Gastrocnemius medialis (tissue), 4 donors: ENCODE results near the gene SCNN1A. TPM values are rescaled to one million over a fixed set of nuclear protein-coding genes. Genes with fewer than 3 reads are reported as not detected.
A peak's percentile ranks its signal among the peaks of the same experiment; 100 is the strongest.

Experiments
- ATAC-seq, 2 donors: fragments of 150-250 bp; one replicate each; pipeline ENCODE4 v1.9.1; 2016
- DNase-seq, 2 donors: peaks; one replicate each; pipeline ENCODE4 v3.0.0-alpha.2; 2019
- H3K27ac ChIP-seq, 4 donors: fragments of 200-600 bp; sonication (generic); 1 replicate in 1 of 4; 2 replicates in 3 of 4; pipeline ENCODE4 v1.5.1; 2016 to 2018; ENCODE audit warnings: mild to moderate bottlenecking in 2 of 4, moderate library complexity in 1 of 4
- H3K27me3 ChIP-seq, 3 donors: fragments of 200-600 bp; sonication (generic) in 2 of 3; 1 replicate in 1 of 3; 2 replicates in 2 of 3; pipeline versions ENCODE4 v1.5.1 to v1.6.0; 2016 to 2019; ENCODE audit warnings: mild to moderate bottlenecking in 1 of 3, moderate library complexity in 1 of 3
- H3K36me3 ChIP-seq, 2 donors: fragments of 200-600 bp; sonication (generic) in 1 of 2; one replicate each; pipeline ENCODE4 v1.5.1; 2017 to 2018
- H3K4me1 ChIP-seq, 2 donors: fragments of 200-600 bp; sonication (generic) in 1 of 2; one replicate each; pipeline ENCODE4 v1.5.1; 2016 to 2017; ENCODE audit warnings: mild to moderate bottlenecking in 2 of 2
- H3K4me3 ChIP-seq, 4 donors: fragments of 200-600 bp; sonication (generic) in 3 of 4; 1 replicate in 1 of 4; 2 replicates in 3 of 4; pipeline ENCODE4 v1.5.1; 2016 to 2019; ENCODE audit warnings: mild to moderate bottlenecking in 2 of 4
- H3K9me3 ChIP-seq, 3 donors: fragments of 200-600 bp; sonication (generic) in 2 of 3; 1 replicate in 1 of 3; 2 replicates in 2 of 3; pipeline ENCODE4 v1.5.1; 2016 to 2019
- POLR2A ChIP-seq, 2 donors: fragments of 450-650 bp; IDR thresholded peaks; one replicate each; pipeline ENCODE4 v1.6.1; 2017; ENCODE audit warnings: antibody characterized with exemption in 2 of 2, mild to moderate bottlenecking in 2 of 2, moderate library complexity in 2 of 2
- in situ Hi-C, 4 donors: fragments of 200-750 bp; cut with MboI; loops; one replicate each; pipeline versions ENCODE4 v1.15.0 to v1.8.0; 2017; ENCODE audit warnings: low sequenced_read_pairs in 4 of 4
- intact Hi-C: fragments of 100-400 bp; cut with DNase I; formaldehyde crosslinking; loops from one replicate; pipeline ENCODE4 v1.15.1; 2023; ENCODE audit warnings: low total_unique reads
- total RNA-seq, 4 donors: library from RNA; depleted of rRNA; stranded (reverse); fragments of >200 nt; gene quantifications; one replicate each; pipeline versions ENCODE4 v1.1.0 to v1.2.3, GENCODE V29; 2016
- TF ChIP-seq, protein P1 (sequence below), 5 experiments: fragments of 450-650 bp in 3 of 5; fragments of 200-600 bp in 2 of 5; sonication (generic) in 2 of 5; IDR thresholded peaks in 4 of 5; conservative IDR thresholded peaks in 1 of 5; 1 replicate in 4 of 5; 2 replicates in 1 of 5; pipeline ENCODE4 v1.5.1; 2016 to 2019; ENCODE audit warnings: antibody characterized with exemption in 5 of 5, mild to moderate bottlenecking in 3 of 5, moderate library complexity in 3 of 5

Gene SCNN1A
- total RNA-seq, 4 donors from 2014 or later, result 0.20 to 2.0 (median 0.38) TPM; not detected in 1

GRCh38 chr12:6368906-6369525, 6.3 kb downstream of the SCNN1A start:
- Histone ChIP-seq H3K36me3 (no peaks in the 10 kb centered on the region), H3K4me1 (peaks cover 10 to 20% of the 10 kb centered on the region in 2 donors), H3K9me3 (no peaks in the 10 kb centered on the region), H3K27ac (peak overlapping the region; percentile 49 to 70 (median 64)), H3K4me3 (no peak overlapping the region), H3K27me3 (no peaks in the 10 kb centered on the region)
- DNase-seq, result no peak
- in situ Hi-C loops (no loop called here), intact Hi-C loops (loop anchor here (2.0 kb wide), 1 partner anchor 44 kb away; no protein-coding TSS in a partner anchor)
- no peak for ATAC-seq
- TF ChIP-seq, protein P1, sequence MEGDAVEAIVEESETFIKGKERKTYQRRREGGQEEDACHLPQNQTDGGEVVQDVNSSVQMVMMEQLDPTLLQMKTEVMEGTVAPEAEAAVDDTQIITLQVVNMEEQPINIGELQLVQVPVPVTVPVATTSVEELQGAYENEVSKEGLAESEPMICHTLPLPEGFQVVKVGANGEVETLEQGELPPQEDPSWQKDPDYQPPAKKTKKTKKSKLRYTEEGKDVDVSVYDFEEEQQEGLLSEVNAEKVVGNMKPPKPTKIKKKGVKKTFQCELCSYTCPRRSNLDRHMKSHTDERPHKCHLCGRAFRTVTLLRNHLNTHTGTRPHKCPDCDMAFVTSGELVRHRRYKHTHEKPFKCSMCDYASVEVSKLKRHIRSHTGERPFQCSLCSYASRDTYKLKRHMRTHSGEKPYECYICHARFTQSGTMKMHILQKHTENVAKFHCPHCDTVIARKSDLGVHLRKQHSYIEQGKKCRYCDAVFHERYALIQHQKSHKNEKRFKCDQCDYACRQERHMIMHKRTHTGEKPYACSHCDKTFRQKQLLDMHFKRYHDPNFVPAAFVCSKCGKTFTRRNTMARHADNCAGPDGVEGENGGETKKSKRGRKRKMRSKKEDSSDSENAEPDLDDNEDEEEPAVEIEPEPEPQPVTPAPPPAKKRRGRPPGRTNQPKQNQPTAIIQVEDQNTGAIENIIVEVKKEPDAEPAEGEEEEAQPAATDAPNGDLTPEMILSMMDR (IDR thresholded peaks at IDR 0.05 in 4 of 5, conservative IDR thresholded peaks at IDR 0.05 in 1 of 5), result no peak
- no peak for TF ChIP-seq POLR2A (IDR thresholded peaks at IDR 0.05)

GRCh38 chr12:6367969-6368892, 7.1 kb downstream of the SCNN1A start:
- Histone ChIP-seq H3K27me3 (no peaks in the 10 kb centered on the region), H3K4me3 (no peak overlapping the region), H3K36me3 (no peaks in the 10 kb centered on the region), H3K4me1 (peaks cover 10 to 20% of the 10 kb centered on the region in 2 donors), H3K27ac (peak overlapping the region; percentile 49 to 70 (median 64)), H3K9me3 (no peaks in the 10 kb centered on the region)
- ATAC-seq (peak; percentile 50 to 81), DNase-seq (peak; percentile 48 to 56)
- TF ChIP-seq POLR2A (IDR thresholded peaks at IDR 0.05), result no peak
- TF ChIP-seq, protein P1 (IDR thresholded peaks at IDR 0.05 in 4 of 5, conservative IDR thresholded peaks at IDR 0.05 in 1 of 5), result no peak
- in situ Hi-C loops (no loop called here), intact Hi-C loops (loop anchor here (2.0 kb wide), 1 partner anchor 43 kb away; no protein-coding TSS in a partner anchor)

- Histone ChIP-seq H3K36me3 (no peaks in the 10 kb centered on the region), H3K27ac (peak overlapping the region in 3 of 4 donors; percentile 49 to 70 (median 64)), H3K27me3 (no peaks in the 10 kb centered on the region), H3K4me1 (peaks cover 10 to 18% of the 10 kb centered on the region in 2 donors), H3K9me3 (no peaks in the 10 kb centered on the region), H3K4me3 (no peak overlapping the region)
- intact Hi-C loops (no loop called here), in situ Hi-C loops (no loop called here)
- DNase-seq (no peak), ATAC-seq (no peak)
- TF ChIP-seq, protein P1 (IDR thresholded peaks at IDR 0.05 in 4 of 5, conservative IDR thresholded peaks at IDR 0.05 in 1 of 5), result peak in 3 of 5 experiments; percentile 14 to 15 (median 14)
- TF ChIP-seq POLR2A (IDR thresholded peaks at IDR 0.05), result no peak
Observed at GRCh38 chr12:6367065-6367968, 8.0 kb downstream of the SCNN1A start.

- H3K9me3 ChIP-seq, result no peaks in the 10 kb centered on the region
- DNase-seq, result no peak
- no peaks in the 10 kb centered on the region for H3K36me3 ChIP-seq
- peak overlapping the region; percentile 63 to 68 (median 64) for H3K4me3 ChIP-seq
- peak overlapping the region; percentile 80 to 90 (median 82) for H3K27ac ChIP-seq
- peaks cover 9 to 15% of the 10 kb centered on the region in 2 donors for H3K4me1 ChIP-seq
- H3K27me3 ChIP-seq, result no peaks in the 10 kb centered on the region
- ATAC-seq, result peak in 1 of 2 donors; percentile 2
- TF ChIP-seq POLR2A (IDR thresholded peaks at IDR 0.05), result no peak
- TF ChIP-seq, protein P1 (IDR thresholded peaks at IDR 0.05 in 4 of 5, conservative IDR thresholded peaks at IDR 0.05 in 1 of 5), result no peak
- in situ Hi-C loops, result no loop called here
- intact Hi-C loops, result no loop called here
Observed at GRCh38 chr12:6364044-6364374, 11.4 kb downstream of the SCNN1A start.
